Measurements from ENCODE around the gene DUSP1. TPM values are rescaled to one million over a fixed set of nuclear protein-coding genes. Genes with fewer than 3 reads are reported as not detected.

Gene DUSP1
- total RNA-seq, 4 donors from 2014 or later: 613 to 1,025 (median 690) TPM

GRCh38 chr5:172760959-172761358 lies 10.0 kb downstream of the DUSP1 start:
- intact Hi-C loops (cut with DNase I): loop anchor here (5.0 kb wide), 1 partner anchor 34 kb away; no protein-coding TSS in a partner anchor
- DNase-seq: no peak
- H3K4me3 ChIP-seq (replicated peaks in 1 of 3): no peak overlapping the region
- H3K27me3 ChIP-seq: no peaks in the 10 kb centered on the region
- TF ChIP-seq POLR2A (IDR thresholded peaks at IDR 0.05): no peak
- TF ChIP-seq CTCF (IDR thresholded peaks at IDR 0.05): no peak
- WGBS, 2 donors: 84 to 96% methylated on average over 2 of the region's 2 CpGs
- no peak overlapping the region for H3K27ac ChIP-seq
- H3K4me1 ChIP-seq: peaks cover 21% of the 10 kb centered on the region in 2 donors
- H3K9me3 ChIP-seq: no peaks in the 10 kb centered on the region
- H3K36me3 ChIP-seq: no peaks in the 10 kb centered on the region

DNA sequence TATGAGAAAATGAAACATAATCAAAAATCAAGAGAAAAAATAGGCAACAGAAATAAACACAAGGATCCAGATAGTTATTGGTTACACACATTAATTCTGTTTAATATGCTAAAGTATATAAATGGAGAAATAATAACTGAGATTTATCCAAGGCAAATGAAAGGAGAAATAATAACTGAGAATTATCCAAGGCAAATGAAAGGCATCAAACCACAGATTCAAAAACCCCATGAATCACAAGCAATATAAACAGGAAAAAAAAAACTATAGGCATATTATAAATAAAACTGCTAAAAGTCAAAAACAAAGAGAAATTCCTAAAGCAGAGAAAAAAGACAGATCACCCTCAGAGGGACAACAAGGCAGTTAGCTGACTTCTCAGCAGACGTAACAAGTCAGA lies 10.9 kb downstream of the DUSP1 start:
- no peaks in the 10 kb centered on the region for H3K9me3 ChIP-seq
- no peak for DNase-seq
- H3K27me3 ChIP-seq: no peaks in the 10 kb centered on the region
- peaks cover 15 to 16% of the 10 kb centered on the region in 2 donors for H3K4me1 ChIP-seq
- TF ChIP-seq CTCF (IDR thresholded peaks at IDR 0.05) (no peak), POLR2A (IDR thresholded peaks at IDR 0.05) (no peak)
- intact Hi-C loops (cut with DNase I): loop anchor here (5.0 kb wide), 1 partner anchor 33 kb away; no protein-coding TSS in a partner anchor
- 94 to 97% methylated on average over 1 of the region's 1 CpG for WGBS, 2 donors
- no peak overlapping the region for H3K27ac ChIP-seq
- H3K4me3 ChIP-seq (replicated peaks in 1 of 3): no peak overlapping the region
- no peaks in the 10 kb centered on the region for H3K36me3 ChIP-seq

- Histone ChIP-seq H3K4me3 (replicated peaks in 1 of 3) (no peak overlapping the region), H3K27ac (no peak overlapping the region), H3K27me3 (no peaks in the 10 kb centered on the region), H3K4me1 (peaks cover 2% of the 10 kb centered on the region in 2 donors), H3K36me3 (no peaks in the 10 kb centered on the region), H3K9me3 (no peaks in the 10 kb centered on the region)
- no peak for TF ChIP-seq POLR2A (IDR thresholded peaks at IDR 0.05)
- TF ChIP-seq CTCF (IDR thresholded peaks at IDR 0.05): no peak
- intact Hi-C loops (cut with DNase I): no loop called here
- no peak for DNase-seq
- WGBS, 2 donors: 80% methylated on average over 6 of the region's 6 CpGs
These were observed 12.2 kb downstream of the DUSP1 start for GRCh38 chr5:172758834-172759149.

GRCh38 chr5:172758077-172758833 lies 12.7 kb downstream of the DUSP1 start:
- Histone ChIP-seq H3K27ac (peak overlapping the region in 1 of 3 donors; percentile 19), H3K9me3 (no peaks in the 10 kb centered on the region), H3K36me3 (no peaks in the 10 kb centered on the region), H3K4me3 (replicated peaks in 1 of 3) (no peak overlapping the region), H3K27me3 (no peaks in the 10 kb centered on the region), H3K4me1 (no peaks in the 10 kb centered on the region)
- no peak for DNase-seq
- TF ChIP-seq CTCF (IDR thresholded peaks at IDR 0.05): no peak
- TF ChIP-seq POLR2A (IDR thresholded peaks at IDR 0.05): no peak
- WGBS, 2 donors: 65 to 67% methylated on average over 19 of the region's 19 CpGs
- intact Hi-C loops (cut with DNase I): no loop called here

- no peaks in the 10 kb centered on the region for H3K36me3 ChIP-seq
- no peaks in the 10 kb centered on the region for H3K9me3 ChIP-seq
- no peak for DNase-seq
- no peaks in the 10 kb centered on the region for H3K27me3 ChIP-seq
- no peak overlapping the region for H3K27ac ChIP-seq
- no peaks in the 10 kb centered on the region for H3K4me1 ChIP-seq
- no peak overlapping the region for H3K4me3 ChIP-seq (replicated peaks in 1 of 3)
- TF ChIP-seq POLR2A (IDR thresholded peaks at IDR 0.05): no peak
- TF ChIP-seq CTCF (IDR thresholded peaks at IDR 0.05): no peak
- 73 to 96% methylated on average over 9 of the region's 9 CpGs for WGBS, 2 donors
- intact Hi-C loops (cut with DNase I): no loop called here
These were observed 13.5 kb downstream of the DUSP1 start for GRCh38 chr5:172757394-172758010.

Data from thyroid gland (tissue), 4 donors.